NCI-H1092 treated with DMSO at 0.1 percent for 48 hours (cell line): ENCODE measurements around the gene OSBPL8.

Source experiments
- DNase-seq: peaks from one replicate; lab custom pipeline; 2025; lab: John Stamatoyannopoulos, UW

The OSBPL8 gene

GRCh38 chr12:76556368-76556767 lies 3.2 kb downstream of the OSBPL8 start:
- DNase-seq = no peak

- no peak for DNase-seq
Observed at GRCh38 chr12:76555797-76556196, 3.8 kb downstream of the OSBPL8 start.

GRCh38 chr12:76555231-76555767 lies 4.3 kb downstream of the OSBPL8 start:
- DNase-seq = no peak

GRCh38 chr12:76554405-76555230 lies 5.0 kb downstream of the OSBPL8 start:
- no peak for DNase-seq

GRCh38 chr12:76552343-76552938 lies 7.1 kb downstream of the OSBPL8 start:
- DNase-seq = no peak

- DNase-seq = no peak
Observed at GRCh38 chr12:76551482-76551888, 8.1 kb downstream of the OSBPL8 start.

GRCh38 chr12:76549131-76549530 lies 10.4 kb downstream of the OSBPL8 start:
- no peak for DNase-seq

- no peak for DNase-seq
Observed at GRCh38 chr12:76548222-76548837, 11.2 kb downstream of the OSBPL8 start.

- DNase-seq = no peak
Observed at GRCh38 chr12:76547526-76547925, 12.0 kb downstream of the OSBPL8 start.

GRCh38 chr12:76546889-76547288 lies 12.7 kb downstream of the OSBPL8 start:
- no peak for DNase-seq

- DNase-seq = no peak
Observed at GRCh38 chr12:76545486-76545885, 14.1 kb downstream of the OSBPL8 start.

GRCh38 chr12:76544601-76545261 lies 14.8 kb downstream of the OSBPL8 start:
- DNase-seq = no peak

GRCh38 chr12:76543813-76544347 lies 15.7 kb downstream of the OSBPL8 start:
- no peak for DNase-seq

- DNase-seq = no peak
Observed at GRCh38 chr12:76542908-76543307, 16.7 kb downstream of the OSBPL8 start.

- no peak for DNase-seq
Observed at GRCh38 chr12:76539727-76540126, 19.8 kb downstream of the OSBPL8 start.

GRCh38 chr12:76537923-76538322 lies 21.6 kb downstream of the OSBPL8 start:
- no peak for DNase-seq

- no peak for DNase-seq
Observed at GRCh38 chr12:76536546-76536945, 23.0 kb downstream of the OSBPL8 start.

GRCh38 chr12:76535170-76535569 lies 24.4 kb downstream of the OSBPL8 start:
- no peak for DNase-seq

GRCh38 chr12:76533331-76533730 lies 26.2 kb downstream of the OSBPL8 start:
- no peak for DNase-seq

GRCh38 chr12:76532520-76532919 lies 27.1 kb downstream of the OSBPL8 start:
- DNase-seq = no peak

- DNase-seq = no peak
Observed at GRCh38 chr12:76531056-76531455, 28.5 kb downstream of the OSBPL8 start.

- no peak for DNase-seq
Observed at GRCh38 chr12:76530516-76530915, 29.1 kb downstream of the OSBPL8 start.
